BJ (cell line): ENCODE results near the gene NCSTN. TPM values are rescaled to one million over a fixed set of nuclear protein-coding genes. Genes with fewer than 3 reads are reported as not detected.

Experiments used
- CTCF ChIA-PET: fragments of 350-600 bp; formaldehyde crosslinking; extraction: SDS; loops from one replicate; lab custom pipeline; 2021; ENCODE audit warnings: antibody characterized with exemption, inconsistent platforms; lab: Yijun Ruan, JAX
- POLR2A ChIA-PET: fragments of 300-600 bp; sonication (Branson Sonifier 250); formaldehyde crosslinking; extraction: SDS; loops from one replicate; lab custom pipeline; 2021; ENCODE audit warnings: antibody characterized with exemption; lab: Charles Lee
- DNase-seq: peaks from one replicate; pipeline ENCODE4 v3.0.0-alpha.2; 2011; ENCODE audit warnings: low read depth
- H3K27me3 ChIP-seq: 2 replicates; pipeline ENCODE4 v1.6.0; 2011; ENCODE audit warnings: low read length; ENCODE audit not compliant: control insufficient read depth, insufficient read depth
- H3K36me3 ChIP-seq: 2 replicates; pipeline ENCODE4 v1.5.1; 2011; ENCODE audit warnings: low read length; ENCODE audit not compliant: control insufficient read depth, insufficient read depth
- H3K4me3 ChIP-seq: 2 replicates; pipeline ENCODE4 v1.5.1; 2011; ENCODE audit warnings: low read depth, mild to moderate bottlenecking, control low read depth, low read length
- polyA plus RNA-seq: library from polyadenylated mRNA; depleted of rRNA; stranded (reverse); fragments of >200 nt; gene quantifications from 2 replicates; pipeline ENCODE4 v1.2.3, GENCODE V29; 2011
- TF ChIP-seq, protein P1 (sequence below): IDR thresholded peaks from 2 replicates; pipeline ENCODE4 v1.5.1; 2011; ENCODE audit warnings: low read depth, mild to moderate bottlenecking, control low read depth, inconsistent platforms, low read length, moderate library complexity; ENCODE audit not compliant: insufficient read depth

Gene NCSTN
- polyA plus RNA-seq, 1 experiment, result 260 TPM

- TF ChIP-seq, protein P1, sequence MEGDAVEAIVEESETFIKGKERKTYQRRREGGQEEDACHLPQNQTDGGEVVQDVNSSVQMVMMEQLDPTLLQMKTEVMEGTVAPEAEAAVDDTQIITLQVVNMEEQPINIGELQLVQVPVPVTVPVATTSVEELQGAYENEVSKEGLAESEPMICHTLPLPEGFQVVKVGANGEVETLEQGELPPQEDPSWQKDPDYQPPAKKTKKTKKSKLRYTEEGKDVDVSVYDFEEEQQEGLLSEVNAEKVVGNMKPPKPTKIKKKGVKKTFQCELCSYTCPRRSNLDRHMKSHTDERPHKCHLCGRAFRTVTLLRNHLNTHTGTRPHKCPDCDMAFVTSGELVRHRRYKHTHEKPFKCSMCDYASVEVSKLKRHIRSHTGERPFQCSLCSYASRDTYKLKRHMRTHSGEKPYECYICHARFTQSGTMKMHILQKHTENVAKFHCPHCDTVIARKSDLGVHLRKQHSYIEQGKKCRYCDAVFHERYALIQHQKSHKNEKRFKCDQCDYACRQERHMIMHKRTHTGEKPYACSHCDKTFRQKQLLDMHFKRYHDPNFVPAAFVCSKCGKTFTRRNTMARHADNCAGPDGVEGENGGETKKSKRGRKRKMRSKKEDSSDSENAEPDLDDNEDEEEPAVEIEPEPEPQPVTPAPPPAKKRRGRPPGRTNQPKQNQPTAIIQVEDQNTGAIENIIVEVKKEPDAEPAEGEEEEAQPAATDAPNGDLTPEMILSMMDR, result no peak
- POLR2A ChIA-PET, result no interaction called here
- Histone ChIP-seq H3K4me3 (no peak overlapping the region), H3K36me3 (peaks cover 25% of the 10 kb centered on the region), H3K27me3 (no peaks in the 10 kb centered on the region)
- CTCF ChIA-PET, result interaction anchor here (0.6 kb wide), 1 partner anchor 313 kb away, joined by 3 read pairs; no protein-coding TSS in a partner anchor
- no peak for DNase-seq
Observed at GRCh38 chr1:160360227-160360695, 17.1 kb downstream of the NCSTN start.

GRCh38 chr1:160361199-160361598 lies 18.0 kb downstream of the NCSTN start:
- TF ChIP-seq, protein P1, result no peak
- H3K36me3 ChIP-seq, result peaks cover 18% of the 10 kb centered on the region
- no peak overlapping the region for H3K4me3 ChIP-seq
- DNase-seq, result no peak
- ChIA-PET POLR2A (no interaction called here), CTCF (interaction anchor here (7.7 kb wide), 1 partner anchor 15 kb away, joined by 70 read pairs; no protein-coding TSS in a partner anchor)
- H3K27me3 ChIP-seq, result no peaks in the 10 kb centered on the region

DNA sequence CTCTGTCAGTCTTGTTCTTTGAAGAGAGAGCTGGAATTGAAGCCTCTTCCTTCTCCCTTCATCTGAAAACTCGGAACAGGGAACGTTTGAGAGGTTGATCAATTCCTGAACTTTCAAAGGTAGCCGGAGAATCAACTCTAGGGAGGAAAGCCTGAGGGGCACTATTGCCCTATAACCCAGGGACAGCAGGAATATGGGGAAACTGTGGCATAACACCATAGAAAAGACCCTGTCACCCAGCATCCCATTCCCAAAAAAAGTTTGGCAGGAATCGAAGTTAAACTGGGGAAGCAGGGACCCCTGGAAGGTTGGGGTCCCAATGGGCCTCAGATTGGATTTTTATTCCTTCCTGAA lies 18.6 kb downstream of the NCSTN start:
- POLR2A ChIA-PET, result no interaction called here
- peaks cover 17% of the 10 kb centered on the region for H3K36me3 ChIP-seq
- CTCF ChIA-PET, result interaction anchor here (0.6 to 7.7 kb wide), 2 partner anchors 15 to 253 kb away, joined by 3 to 70 read pairs; no protein-coding TSS in a partner anchor
- H3K4me3 ChIP-seq, result no peak overlapping the region
- DNase-seq, result no peak
- TF ChIP-seq, protein P1, result no peak
- H3K27me3 ChIP-seq, result no peaks in the 10 kb centered on the region

- POLR2A ChIA-PET, result no interaction called here
- CTCF ChIA-PET, result interaction anchor here (0.6 to 7.7 kb wide), 4 partner anchors 8 to 277 kb away, joined by 3 to 70 read pairs (median 5); no protein-coding TSS in a partner anchor
- no peak for DNase-seq
- H3K36me3 ChIP-seq, result peaks cover 14% of the 10 kb centered on the region
- TF ChIP-seq, protein P1, result no peak
- no peaks in the 10 kb centered on the region for H3K27me3 ChIP-seq
- no peak overlapping the region for H3K4me3 ChIP-seq
Observed at GRCh38 chr1:160362168-160362957, 19.2 kb downstream of the NCSTN start.

DNA sequence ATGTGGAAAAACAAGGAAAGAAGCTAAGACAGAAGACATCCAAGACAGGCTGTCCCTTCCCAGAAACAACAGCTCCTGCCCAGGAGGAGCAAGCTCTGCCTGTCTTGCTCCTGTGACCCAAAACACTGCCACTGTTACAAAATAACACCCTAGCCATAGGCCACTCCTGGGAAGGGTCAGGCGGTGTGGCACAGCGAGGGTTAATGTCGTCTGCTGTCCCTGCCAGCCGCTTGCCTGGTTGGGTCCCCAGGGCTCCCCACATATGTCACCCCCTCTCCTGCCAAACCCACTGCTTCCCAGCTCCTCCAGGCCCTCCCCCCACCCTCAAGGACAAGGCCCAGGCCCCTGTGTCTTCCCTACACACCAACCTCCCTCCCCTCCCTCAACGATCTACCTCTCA lies 19.8 kb downstream of the NCSTN start:
- H3K4me3 ChIP-seq, result no peak overlapping the region
- H3K36me3 ChIP-seq, result peaks cover 12% of the 10 kb centered on the region
- no peaks in the 10 kb centered on the region for H3K27me3 ChIP-seq
- CTCF ChIA-PET, result interaction anchor here (2.1 to 7.7 kb wide), 2 partner anchors 9 to 14 kb away, joined by 7 to 70 read pairs; no protein-coding TSS in a partner anchor
- TF ChIP-seq, protein P1, result no peak
- DNase-seq, result no peak
- POLR2A ChIA-PET, result no interaction called here
